ENCODE measurements around the gene SRM.
"Not testable (repeated sequence)": the region's sequence is repeated elsewhere in the genome, so short reads cannot be mapped to it uniquely, and the experiment has no call there.

SRM gene

DNA sequence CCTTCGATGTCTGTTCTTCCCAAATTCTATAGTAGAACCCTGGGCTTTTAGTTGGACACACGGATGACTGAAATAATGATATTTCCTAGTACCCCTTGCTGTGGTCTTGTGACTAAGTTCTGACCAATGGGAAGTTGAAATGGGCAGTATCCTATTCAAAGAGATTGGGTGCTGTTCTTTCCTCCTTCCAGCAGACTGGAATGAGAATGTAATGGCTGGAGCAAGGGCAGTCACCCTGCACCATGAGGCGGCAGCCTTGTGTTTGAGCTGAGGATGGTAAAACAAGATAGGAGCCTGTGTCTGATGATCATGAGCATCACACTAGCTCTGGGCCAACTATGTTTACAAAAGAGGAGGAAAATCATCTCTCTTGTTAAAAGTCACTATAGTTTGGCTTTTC, 5.1 kb upstream of the SRM start:
- no peak for DNase-seq (ENCODE audit: low read depth, low spot score)

DNA sequence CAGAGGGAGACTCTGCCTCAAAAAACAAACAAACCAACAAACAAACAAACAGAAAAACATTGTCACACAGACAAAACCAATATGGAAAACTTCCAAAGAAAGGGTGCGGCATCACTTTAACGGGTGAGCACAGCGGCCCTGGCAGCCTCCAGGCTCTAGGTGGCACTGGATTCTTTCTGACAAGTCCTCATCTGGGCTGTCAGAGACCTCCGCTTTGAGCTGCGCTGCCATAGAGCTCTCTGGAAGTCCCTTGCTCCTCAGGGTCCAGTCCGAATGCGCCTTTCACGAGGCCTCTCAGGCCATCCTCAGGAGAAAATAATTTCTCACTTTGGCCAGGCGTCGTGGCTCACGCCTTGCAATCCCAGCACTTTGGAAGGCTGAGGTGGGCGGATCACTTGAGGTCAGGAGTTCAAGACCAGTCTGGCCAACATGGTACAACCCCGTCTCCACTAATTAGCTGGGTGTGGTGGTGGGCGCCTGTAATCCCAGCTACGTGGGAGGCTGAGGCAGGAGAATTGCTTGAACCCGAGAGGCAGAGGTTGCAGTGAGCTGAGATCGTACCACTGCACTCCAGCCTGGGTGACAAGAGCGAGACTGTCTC, 4.2 kb upstream of the SRM start:
- DNase-seq (ENCODE audit: low read depth, low spot score), result not testable (repeated sequence)

DNA sequence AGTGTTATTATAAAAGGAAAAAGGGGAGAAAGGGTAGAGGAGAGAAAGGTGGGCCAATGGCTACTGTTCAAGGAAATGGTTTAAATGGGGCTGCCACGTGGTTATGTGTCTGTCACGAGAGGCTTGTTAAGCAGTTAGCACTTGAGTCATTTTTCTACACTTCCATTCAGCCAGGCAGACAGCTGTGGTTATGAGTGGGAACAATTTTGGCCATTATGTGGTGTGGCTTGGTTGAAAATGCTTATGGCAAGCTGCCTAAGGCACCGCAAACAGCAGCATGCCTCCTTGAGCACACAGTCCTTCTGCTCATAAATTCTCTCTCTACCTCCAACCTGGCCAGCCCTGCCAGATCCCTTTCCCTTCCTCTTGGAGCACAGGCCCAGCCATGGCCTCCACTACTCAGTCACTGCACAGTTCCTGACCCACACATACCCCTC, 3.2 kb upstream of the SRM start:
- no peak for DNase-seq (ENCODE audit: low read depth, low spot score)

DNA sequence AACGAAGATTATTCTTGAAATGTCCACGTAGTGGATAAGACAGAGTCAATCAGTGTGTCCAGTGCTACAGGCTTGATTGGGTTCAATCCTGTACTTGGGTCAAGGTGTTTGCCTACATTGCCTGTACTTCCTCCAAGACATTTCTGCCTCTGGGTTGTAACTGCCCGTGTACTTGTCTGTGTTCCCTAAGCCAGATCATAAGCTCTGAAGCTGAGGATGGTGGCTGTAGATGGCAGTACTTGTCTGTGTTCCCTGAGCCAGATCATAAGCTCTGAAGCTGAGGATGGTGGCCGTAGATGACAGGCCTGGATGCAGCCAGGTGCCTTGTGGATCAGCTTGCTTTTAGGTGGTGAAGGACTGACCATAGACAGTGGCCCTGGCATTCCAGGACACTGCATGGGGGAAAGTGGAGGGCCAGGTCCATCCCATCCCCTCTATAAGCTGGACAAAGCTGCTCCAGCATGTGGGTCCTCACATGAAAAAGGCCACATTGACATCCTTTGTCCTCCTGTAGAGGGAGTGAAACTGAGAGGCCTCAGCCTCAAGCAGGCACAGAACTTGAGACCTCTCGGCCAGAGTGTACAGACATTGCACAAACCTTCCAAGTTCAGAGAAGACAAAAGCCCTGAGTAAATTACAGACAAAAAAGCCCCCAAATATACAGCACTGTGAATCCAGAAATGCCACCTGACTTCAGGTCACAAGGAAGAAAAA, 2.0 kb upstream of the SRM start:
- no peak for DNase-seq (ENCODE audit: low read depth, low spot score)

DNA sequence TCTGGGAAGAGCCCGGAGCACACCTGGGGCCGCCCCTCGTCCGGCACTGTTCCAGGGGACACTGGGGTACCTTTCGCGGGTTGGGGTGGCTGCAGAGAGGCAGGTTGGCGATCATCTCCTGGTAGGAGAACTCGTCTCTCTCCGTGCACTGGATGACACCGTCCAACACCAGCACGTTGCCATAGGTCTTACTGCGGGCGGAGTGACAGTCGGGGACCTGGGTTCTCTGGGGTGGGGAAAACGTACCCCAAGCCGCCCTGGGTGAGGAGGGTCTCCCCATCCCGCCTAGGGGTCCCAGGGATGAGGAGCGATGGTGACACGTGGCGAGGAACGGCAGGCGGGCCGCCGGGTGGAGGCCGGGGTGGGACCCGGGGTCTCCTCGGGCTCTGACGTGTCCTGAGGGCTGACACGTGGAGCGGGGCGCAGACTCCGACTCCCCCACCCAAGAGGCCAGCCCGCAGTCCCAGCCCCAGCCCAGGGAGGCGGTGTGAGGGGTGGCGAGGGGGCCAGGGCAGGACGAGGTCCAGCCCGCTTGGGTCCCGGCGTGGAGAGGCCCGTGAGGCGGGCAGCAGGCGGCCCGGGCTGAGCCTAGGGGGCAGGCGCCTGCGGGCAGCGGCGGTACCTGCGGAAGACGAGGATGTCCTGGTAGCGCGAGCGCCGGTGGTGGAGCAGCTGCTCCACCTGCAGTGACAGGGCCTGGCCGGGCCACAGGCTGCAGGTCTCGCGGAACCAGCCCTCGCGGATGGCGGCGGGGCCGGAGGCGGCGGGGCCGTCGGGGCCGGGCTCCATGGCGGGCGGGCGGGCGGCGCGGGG, 457 bp downstream of the SRM start:
- no peak for DNase-seq (ENCODE audit: low read depth, low spot score)

DNA sequence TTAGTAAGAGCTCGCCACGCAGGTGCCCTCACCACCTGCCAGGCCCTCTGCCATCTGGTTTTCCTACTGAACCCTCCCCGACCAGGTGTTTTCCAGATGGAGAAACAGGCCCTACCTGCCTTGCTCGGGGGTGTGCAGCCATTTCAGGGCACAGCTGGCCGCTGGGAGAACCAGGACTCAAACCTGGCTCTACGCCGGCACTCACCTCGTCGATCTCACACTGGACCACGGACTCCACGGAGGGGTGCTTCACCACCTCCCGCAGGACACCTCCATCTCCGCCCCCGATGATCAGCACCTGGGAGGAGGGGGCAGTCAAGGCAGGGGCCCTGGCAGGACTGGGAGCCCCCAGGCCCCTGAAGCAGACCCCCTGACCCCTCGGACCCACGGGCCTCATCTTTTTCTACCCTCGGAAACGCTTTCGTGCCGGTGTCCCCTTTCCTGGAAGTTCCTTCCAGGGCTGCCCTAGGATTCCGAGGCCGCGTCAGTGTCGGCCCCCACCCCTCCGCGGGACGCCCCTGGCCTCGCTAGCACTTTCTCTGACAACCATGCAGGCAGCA, 1.1 kb downstream of the SRM start:
- no peak for DNase-seq (ENCODE audit: low read depth, low spot score)

DNA sequence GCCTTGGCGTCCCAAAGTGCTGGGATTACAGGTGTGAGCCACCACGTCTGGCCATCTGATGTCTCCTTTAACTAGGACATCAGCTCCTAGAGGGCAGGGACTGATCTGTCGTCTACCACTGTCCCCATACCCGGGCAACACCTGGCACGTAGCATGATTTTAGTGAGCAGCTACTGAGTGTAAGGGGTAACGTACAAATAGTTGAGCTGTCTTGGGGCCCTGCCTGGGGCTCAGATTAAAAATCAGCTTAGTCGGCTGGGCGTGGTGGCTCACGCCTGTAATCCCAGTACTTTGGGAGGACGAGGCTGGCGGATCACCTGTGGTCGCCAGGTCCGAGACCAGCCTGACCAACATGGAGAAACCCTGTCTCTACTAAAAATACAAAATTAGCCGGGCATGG, 1.8 kb downstream of the SRM start:
- no peak for DNase-seq (ENCODE audit: low read depth, low spot score)

DNA sequence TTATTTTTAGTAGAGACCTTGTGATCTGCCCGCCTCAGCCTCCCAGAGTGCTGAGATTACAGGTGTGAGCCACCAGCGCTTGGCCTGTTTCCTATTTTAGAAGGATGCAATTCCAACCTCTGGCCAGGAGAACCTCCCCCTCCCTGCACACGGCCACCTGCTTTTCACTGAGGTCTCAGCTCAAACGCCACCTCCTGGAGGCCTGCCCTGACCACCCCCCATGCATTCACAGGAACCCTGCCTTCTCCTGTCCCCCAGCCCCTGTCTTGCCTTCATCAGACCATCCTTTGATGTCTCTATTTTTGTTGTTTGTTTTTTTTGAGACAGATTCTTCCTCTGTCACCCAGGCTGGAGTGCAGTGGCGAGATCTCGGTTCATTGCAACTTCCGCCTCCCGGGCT, 2.3 kb downstream of the SRM start:
- no peak for DNase-seq (ENCODE audit: low read depth, low spot score)

DNA sequence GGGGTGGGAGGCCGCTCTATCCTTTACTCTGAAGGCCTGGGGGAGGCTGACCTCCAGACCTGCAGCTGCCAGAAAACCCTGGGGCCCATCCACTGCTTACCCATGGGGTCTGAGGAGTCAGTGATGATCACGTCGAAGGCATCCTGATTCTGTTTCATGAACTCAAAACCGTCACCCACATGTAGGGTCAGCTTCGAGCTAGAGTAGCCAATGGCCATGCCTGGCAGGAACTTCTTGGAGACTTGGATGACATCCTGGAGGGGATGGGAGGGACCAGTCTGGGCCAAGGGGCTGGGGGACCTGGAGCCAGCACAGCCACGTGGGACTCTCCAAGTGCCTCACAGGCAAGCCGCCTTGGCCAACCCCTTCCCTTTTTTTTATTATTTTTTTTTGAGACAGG, 3.3 kb downstream of the SRM start:
- no peak for DNase-seq (ENCODE audit: low read depth, low spot score)

DNA sequence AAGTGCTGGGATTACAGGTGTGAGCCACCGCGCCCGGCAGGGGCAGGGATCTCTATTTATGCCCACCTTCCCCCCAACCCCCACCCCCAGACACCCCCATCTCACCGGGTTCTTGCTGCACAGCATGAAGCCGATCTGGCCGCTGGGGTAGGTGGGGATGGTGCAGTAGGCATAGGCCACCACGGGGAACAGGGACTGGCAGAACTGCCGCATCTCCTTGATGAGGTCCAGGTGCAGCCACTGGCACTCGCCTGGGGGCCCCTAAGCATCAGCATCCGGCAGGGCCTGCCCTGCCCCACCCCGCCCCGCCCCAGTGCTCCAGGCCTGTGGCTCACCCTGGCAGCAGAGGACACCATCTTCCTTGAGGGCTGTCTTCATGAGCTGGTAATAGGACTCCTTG, 4.1 kb downstream of the SRM start:
- no peak for DNase-seq (ENCODE audit: low read depth, low spot score)

DNA sequence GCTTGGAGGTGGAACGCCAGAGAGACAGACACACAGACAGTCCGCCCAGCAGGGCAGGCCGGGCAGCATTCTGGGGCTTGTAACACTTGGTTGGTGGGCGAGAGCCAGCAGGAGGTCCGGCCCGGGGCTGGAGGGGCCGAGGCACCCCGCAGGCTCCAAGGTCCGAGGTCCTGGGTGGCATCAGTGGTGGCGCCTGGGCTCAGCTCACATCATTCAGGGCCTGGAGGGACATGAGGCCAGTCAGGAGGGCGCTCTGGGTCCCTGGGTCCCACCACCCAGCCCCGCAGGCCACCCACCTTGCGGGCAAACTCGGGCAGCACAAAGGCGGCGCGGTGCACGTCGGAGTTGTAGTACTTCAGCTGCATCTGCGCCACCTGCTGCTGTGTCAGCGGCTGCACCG, 5.2 kb downstream of the SRM start:
- no peak for DNase-seq (ENCODE audit: low read depth, low spot score)

DNA sequence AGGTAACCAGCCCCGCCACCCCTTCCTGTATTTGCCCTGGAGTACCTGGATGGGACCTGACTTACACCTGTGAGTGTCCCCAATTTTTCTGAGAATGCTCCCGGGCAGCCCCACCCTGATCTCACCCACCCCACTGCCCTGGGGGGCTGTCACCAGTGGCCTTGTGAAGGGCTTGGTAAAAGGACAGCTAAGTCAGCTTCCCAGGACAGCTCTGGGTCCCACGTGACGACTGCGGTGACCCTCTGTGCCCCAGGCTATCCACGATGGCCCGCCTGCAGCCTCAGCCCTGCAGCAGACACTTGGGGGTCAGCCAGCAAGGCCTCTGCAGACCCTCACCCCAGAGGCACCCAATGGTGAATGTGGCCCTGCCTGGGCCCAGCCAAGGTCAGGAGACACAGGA, 5.6 kb downstream of the SRM start:
- no peak for DNase-seq (ENCODE audit: low read depth, low spot score)

DNA sequence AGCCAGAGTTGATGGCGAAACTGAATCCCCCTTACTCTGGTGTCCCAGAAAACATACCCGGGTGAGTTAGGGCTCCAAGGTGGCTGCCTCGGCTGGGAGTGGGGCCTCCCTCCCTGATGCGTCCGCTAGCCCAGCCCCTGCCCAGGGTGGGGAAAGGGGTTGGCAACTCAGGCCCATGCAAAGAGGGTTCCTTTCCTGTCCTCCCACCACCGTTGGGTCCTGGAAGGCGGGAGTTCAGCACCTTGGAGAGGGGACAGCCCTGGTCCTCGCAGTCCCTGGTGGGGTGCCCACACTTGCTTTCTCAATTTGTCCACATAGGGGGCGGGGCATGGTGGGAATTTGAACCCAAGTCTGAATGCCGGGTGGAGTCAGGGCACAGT, 6.1 kb downstream of the SRM start:
- no peak for DNase-seq (ENCODE audit: low read depth, low spot score)

DNA sequence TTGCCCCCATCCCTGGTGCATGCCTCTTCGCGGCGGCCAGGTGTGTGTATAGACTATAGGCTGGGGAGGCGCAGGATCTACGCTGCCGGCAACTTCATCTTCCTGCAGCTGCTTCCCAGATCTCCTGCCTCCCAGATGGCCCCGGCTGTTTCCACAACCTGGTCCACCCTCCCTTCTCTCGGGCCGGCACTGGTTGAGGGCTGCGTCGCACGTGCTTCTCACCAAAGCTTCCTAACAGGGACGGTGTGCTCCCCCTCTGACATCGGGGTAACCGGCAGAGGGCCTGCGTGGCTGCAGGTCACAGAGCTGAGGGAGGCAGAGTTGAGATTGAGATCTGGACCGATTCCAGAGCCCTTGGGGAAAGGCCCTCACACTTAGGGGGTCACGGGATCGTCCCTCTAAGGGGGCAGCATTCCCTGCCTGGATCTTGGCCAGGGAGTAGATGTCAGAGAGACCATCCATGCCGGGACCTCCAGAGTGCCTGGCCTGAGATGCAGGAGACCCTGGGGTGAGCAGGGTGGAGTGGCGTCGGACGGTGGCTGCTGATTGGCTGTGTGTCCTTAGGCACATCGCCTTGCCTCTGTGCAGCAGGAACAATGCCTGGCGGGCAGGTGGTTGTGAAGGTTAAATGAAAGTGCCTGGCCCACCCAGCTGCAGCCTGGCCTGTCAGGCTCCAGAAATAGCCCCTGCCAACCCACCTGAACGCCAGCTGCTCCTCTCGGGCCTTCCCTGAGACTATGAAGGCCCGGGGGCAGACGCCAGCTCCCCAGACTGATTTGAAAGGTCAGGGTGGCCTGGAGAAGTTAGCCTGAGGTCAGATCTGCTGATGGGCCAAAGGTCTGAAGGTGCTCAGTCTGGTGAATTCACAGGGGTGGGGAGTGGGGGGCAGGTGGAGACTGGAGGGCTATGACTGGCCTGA, 6.7 kb downstream of the SRM start:
- DNase-seq (ENCODE audit: low read depth, low spot score), result no peak

DNA sequence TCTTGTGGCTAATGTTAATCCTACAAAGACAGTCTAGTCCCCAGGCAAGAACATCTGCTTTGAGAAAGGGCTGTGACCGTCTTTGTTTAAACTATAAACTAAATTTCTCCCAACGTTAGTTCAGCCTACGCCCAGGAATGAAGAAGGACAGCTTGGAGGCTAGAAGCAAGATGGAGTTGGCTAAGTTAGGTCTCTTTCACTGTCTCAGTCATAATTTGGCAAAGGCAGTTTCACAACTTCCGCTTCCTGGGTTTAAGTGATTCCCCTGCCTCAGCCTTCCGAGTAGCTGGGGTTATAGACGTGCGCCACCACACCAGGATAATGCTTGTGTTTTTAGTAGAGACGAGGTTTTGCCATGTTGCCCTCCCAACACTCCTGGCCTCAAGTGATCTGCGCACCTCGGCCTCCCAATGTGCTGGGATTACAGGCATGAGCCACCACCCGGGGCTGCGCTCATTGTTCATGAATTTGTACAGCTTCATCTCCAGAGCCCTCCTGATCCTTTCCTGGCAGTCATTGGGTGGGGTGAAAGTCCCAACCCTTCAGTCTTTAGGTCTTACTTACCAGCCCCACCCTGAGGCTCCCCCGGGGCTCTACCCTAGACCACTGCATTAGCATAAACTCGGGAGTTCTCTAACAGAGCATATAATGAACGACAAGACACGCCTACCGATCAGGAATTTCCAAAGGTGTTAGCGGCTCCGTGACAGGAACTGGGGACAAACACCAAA, 7.9 kb downstream of the SRM start:
- DNase-seq (ENCODE audit: low read depth, low spot score), result no peak

DNA sequence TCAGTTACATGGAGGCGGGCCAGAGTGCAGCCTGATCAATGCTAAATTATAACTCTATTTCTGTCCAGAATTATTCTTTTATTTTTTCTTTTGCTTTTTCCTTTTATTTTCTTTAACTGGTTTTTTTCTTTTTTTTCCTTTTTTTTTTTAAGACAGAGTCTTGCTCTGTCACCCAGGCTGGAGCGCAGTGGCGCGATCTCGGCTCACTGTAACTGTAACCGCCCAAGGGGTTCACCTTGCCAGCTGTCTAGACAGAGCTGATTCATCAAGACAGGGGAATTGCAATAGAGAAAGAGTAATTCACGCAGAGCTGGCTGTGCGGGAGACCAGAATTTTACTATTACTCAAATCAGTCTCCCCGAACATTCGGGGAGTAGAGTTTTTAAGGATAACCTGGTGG, 8.7 kb downstream of the SRM start:
- DNase-seq (ENCODE audit: low read depth, low spot score), result not testable (repeated sequence)

DNA sequence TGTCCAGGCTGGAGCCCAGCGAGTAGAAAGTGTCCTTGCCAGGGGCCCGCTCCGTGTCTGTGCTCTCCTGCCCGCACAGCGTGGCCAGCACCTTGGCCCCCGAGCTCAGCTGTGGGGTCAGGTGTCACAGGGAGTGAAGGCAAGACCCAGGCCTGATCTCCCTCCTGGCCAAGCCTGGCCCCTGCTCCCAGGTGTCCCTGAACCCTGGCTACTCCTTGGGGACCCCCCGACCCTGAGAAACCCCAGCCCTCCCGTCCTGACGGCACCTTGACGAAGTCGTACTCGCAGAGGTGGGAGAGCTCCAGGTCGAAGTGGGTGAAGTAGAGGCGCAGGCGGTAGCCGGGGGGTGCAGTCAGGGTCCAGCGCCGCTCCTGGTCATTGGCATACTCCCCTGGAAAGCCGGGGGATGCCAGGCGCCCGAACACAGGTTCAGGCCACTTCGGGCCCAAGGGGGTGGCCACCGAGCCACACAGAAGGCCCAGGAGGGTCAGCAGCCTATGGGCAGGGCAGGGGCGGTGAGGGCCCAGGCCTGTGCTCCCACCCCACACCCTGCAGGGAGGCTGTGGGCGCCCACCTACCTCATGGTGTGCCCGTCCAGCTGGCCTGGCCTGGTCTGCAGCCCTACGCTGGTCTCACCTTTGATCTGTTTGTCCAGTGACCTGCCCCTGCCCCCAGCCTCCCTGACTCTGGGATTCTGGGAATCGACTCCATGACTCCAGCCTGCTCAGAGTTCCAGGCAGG, 13.0 kb downstream of the SRM start, which contains the start of gene MASP2:
Gene MASP2 (minus strand): TSS at position 615 of the 741 bp plus-strand sequence. CDS start 32 bp downstream, at position 583.
- no peak for DNase-seq (ENCODE audit: low read depth, low spot score)

DNA sequence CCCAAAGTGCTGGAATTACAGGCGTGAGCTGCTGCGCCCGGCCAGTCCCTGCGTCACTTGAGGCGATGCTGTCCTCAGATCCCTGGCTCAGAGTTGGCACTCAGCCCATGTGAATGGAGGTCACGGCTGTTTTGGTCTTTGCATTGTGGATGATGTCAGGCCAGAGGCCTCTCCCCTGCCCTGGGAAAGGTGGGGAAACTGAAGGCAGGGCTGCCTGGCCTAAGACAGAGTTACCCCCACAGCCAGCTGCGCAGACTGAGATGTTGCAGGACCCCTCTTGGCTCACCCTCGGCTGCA, 13.6 kb downstream of the SRM start:
- DNase-seq (ENCODE audit: low read depth, low spot score), result no peak

DNA sequence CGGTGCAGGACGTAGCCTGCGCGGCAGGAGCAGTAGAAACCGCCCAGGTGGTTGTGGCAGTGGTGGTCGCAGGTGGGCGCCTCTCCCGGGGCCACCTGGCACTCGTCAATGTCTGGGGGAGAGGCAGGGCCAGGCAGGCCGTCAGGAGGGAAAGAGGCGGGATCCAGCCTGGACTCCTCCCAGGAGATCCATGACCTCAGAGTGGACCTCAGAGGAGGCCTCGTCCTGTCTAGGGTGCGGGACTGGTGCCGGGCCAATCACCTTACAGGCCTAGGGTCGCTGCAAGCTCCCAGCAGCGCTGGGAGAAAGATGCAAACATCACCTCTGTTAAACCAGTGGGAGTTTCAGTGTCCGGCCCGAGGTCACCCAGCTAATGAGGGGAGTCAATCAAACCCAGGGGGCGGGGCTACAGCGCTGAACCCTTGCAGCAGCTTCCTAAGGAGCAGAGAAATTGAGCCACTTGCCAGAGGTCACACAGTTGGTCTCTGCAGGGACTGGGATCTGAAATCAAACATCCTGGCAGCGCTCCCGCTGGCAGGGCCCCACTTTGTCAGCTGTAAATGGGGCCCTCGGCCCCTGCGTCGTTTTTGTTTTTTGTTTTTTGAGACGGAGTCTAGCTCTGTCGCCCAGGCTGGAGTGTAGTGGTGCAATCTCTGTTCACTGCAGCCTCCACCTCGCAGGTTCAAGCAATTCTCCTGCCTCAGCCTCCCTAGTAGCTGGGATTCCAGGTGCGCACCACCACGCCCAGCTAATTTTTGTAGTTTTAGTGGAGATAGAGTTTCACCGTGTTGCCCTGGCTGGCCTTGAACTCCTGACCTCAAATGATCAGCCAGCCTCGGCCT, 14.2 kb downstream of the SRM start:
- DNase-seq (ENCODE audit: low read depth, low spot score), result no peak
